ENCODE results near the gene C5orf58.

Gene C5orf58

DNA sequence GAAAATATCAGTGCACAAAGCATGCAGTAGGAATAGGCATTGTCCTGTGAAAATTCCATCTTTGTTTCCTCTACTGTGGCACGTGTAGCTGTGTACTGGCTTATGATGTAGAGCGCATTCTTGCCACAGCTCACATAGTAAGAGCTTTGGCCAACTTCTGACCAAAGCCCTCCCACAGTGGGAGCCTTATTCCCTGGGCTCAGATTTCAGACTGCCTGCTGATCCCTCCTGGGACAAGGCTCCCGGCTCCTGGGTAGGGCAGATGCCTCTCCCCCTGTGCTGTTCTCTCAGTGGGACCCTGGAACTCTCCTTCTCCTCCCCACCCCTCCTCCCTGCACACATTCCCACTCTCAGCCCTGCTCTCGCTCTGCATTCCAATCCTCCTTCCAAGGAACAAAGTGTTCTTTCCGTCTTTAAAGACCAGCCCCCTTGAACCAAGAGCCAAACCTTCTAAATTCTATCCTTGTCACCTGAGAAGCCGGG lies 47.3 kb downstream of the C5orf58 start:
- Histone ChIP-seq H3K4me1 (ENCODE audit: insufficient read depth, low read length, severe bottlenecking) (no peaks in the 10 kb centered on the region), H3F3A (ENCODE audit: insufficient read depth, low read length) (no peaks in the 10 kb centered on the region), H3K36me3 (ENCODE audit: insufficient read depth, low read length) (no peaks in the 10 kb centered on the region), H3K9me2 (ENCODE audit: low read depth, low read length) (no peaks in the 10 kb centered on the region), H4K20me1 (ENCODE audit: insufficient read depth, low read length) (no peaks in the 10 kb centered on the region), H2AFZ (ENCODE audit: low read length) (no peak overlapping the region), H3K9me3 (ENCODE audit: low read length) (no peaks in the 10 kb centered on the region), H3K79me2 (ENCODE audit: insufficient read depth, low read length) (no peaks in the 10 kb centered on the region), H3K27me3 (ENCODE audit: insufficient read depth, low read length) (no peaks in the 10 kb centered on the region), H3K9ac (ENCODE audit: low read length) (no peak overlapping the region), H3K4me2 (ENCODE audit: low read length) (no peak overlapping the region), H3K4me3 (ENCODE audit: low read depth, low read length, poor library complexity, severe bottlenecking) (no peak overlapping the region), H3K27ac (ENCODE audit: low read depth, low read length, poor library complexity, severe bottlenecking) (no peak overlapping the region)
- TF ChIP-seq, protein P1, sequence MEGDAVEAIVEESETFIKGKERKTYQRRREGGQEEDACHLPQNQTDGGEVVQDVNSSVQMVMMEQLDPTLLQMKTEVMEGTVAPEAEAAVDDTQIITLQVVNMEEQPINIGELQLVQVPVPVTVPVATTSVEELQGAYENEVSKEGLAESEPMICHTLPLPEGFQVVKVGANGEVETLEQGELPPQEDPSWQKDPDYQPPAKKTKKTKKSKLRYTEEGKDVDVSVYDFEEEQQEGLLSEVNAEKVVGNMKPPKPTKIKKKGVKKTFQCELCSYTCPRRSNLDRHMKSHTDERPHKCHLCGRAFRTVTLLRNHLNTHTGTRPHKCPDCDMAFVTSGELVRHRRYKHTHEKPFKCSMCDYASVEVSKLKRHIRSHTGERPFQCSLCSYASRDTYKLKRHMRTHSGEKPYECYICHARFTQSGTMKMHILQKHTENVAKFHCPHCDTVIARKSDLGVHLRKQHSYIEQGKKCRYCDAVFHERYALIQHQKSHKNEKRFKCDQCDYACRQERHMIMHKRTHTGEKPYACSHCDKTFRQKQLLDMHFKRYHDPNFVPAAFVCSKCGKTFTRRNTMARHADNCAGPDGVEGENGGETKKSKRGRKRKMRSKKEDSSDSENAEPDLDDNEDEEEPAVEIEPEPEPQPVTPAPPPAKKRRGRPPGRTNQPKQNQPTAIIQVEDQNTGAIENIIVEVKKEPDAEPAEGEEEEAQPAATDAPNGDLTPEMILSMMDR (IDR thresholded peaks at IDR 0.05; ENCODE audit: low read length) = no peak
- TF ChIP-seq EZH2 (IDR thresholded peaks at IDR 0.05; ENCODE audit: borderline replicate concordance, low read length) = no peak

GRCh38 chr5:170283296-170283695 lies 50.5 kb downstream of the C5orf58 start:
- Histone ChIP-seq H2AFZ (ENCODE audit: low read length) (no peak overlapping the region), H3F3A (ENCODE audit: insufficient read depth, low read length) (no peaks in the 10 kb centered on the region), H3K27ac (ENCODE audit: low read depth, low read length, poor library complexity, severe bottlenecking) (no peak overlapping the region), H3K79me2 (ENCODE audit: insufficient read depth, low read length) (no peaks in the 10 kb centered on the region), H3K4me3 (ENCODE audit: low read depth, low read length, poor library complexity, severe bottlenecking) (no peak overlapping the region), H3K36me3 (ENCODE audit: insufficient read depth, low read length) (no peaks in the 10 kb centered on the region), H3K9ac (ENCODE audit: low read length) (no peak overlapping the region), H3K4me2 (ENCODE audit: low read length) (no peak overlapping the region), H3K27me3 (ENCODE audit: insufficient read depth, low read length) (0 out of 2 replicates have a peak, but pooled peaks cover 4% of the 10 kb centered on the region), H4K20me1 (ENCODE audit: insufficient read depth, low read length) (no peaks in the 10 kb centered on the region), H3K9me3 (ENCODE audit: low read length) (no peaks in the 10 kb centered on the region), H3K9me2 (ENCODE audit: low read depth, low read length) (no peaks in the 10 kb centered on the region), H3K4me1 (ENCODE audit: insufficient read depth, low read length, severe bottlenecking) (no peaks in the 10 kb centered on the region)
- no peak for TF ChIP-seq EZH2 (IDR thresholded peaks at IDR 0.05; ENCODE audit: borderline replicate concordance, low read length)
- TF ChIP-seq, protein P1 (IDR thresholded peaks at IDR 0.05; ENCODE audit: low read length) = no peak

DNA sequence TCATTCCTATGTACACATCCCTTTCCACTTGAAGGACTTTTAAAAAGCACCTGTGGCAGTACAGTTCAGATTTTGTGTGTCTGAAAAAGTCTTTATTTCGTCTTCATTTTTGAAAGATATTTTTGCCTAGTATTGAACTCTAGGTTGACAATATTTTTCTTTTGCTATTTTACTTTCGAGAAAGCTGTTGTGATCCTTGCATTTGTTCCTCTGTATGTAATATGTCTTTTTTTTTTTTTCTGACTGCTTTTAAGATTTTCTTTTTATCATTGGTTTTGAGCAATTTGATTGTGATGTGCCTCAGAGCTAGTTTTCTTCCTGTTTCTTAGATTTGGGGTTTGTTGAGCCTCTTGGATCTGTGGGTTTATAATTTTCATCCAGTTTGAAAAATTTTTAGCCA lies 51.4 kb downstream of the C5orf58 start:
- H3K4me2 ChIP-seq (ENCODE audit: low read length) = no peak overlapping the region
- no peak overlapping the region for H3K27ac ChIP-seq (ENCODE audit: low read depth, low read length, poor library complexity, severe bottlenecking)

More for the DNA sequence above, 51.4 kb downstream of the C5orf58 start:
- Histone ChIP-seq H3K9ac (ENCODE audit: low read length) (no peak overlapping the region), H2AFZ (ENCODE audit: low read length) (no peak overlapping the region), H3F3A (ENCODE audit: insufficient read depth, low read length) (no peaks in the 10 kb centered on the region), H3K27me3 (ENCODE audit: insufficient read depth, low read length) (0 out of 2 replicates have a peak, but pooled peaks cover 4% of the 10 kb centered on the region), H3K36me3 (ENCODE audit: insufficient read depth, low read length) (no peaks in the 10 kb centered on the region), H3K4me1 (ENCODE audit: insufficient read depth, low read length, severe bottlenecking) (no peaks in the 10 kb centered on the region), H3K9me3 (ENCODE audit: low read length) (no peaks in the 10 kb centered on the region), H4K20me1 (ENCODE audit: insufficient read depth, low read length) (no peaks in the 10 kb centered on the region), H3K79me2 (ENCODE audit: insufficient read depth, low read length) (no peaks in the 10 kb centered on the region), H3K4me3 (ENCODE audit: low read depth, low read length, poor library complexity, severe bottlenecking) (no peak overlapping the region), H3K9me2 (ENCODE audit: low read depth, low read length) (no peaks in the 10 kb centered on the region)
- no peak for TF ChIP-seq EZH2 (IDR thresholded peaks at IDR 0.05; ENCODE audit: borderline replicate concordance, low read length)
- TF ChIP-seq, protein P1 (IDR thresholded peaks at IDR 0.05; ENCODE audit: low read length) = no peak

All from OCI-LY1 (cell line).